WTC11 (cell line): ENCODE results near the gene PGP. TPM values are rescaled to one million over a fixed set of nuclear protein-coding genes. Genes with fewer than 3 reads are reported as not detected.

ENCODE experiments used
- ATAC-seq: fragments of 200-7000 bp; cut with Tn5 transposase; 2 replicates; pipeline ENCODE4 v1.10.0; 2021; ENCODE audit warnings: mild to moderate bottlenecking, moderate library complexity
- CTCF ChIA-PET: fragments of 300-600 bp; sonication (Branson Sonifier 250); formaldehyde crosslinking; loops from one replicate; lab custom pipeline; 2021; ENCODE audit warnings: antibody characterized with exemption; lab: Charles Lee
- POLR2A ChIA-PET: fragments of 350-600 bp; sonication (Branson Sonifier 250); formaldehyde crosslinking; loops from one replicate; lab custom pipeline; 2021; ENCODE audit warnings: antibody characterized with exemption; lab: Charles Lee
- DNase-seq: peaks from one replicate; pipeline ENCODE4 v3.0.0; 2021; ENCODE audit warnings: low spot score
- H3K27ac Mint-ChIP-seq: 2 replicates; pipeline ENCODE4 v1.8.0; 2021; ENCODE audit warnings: mixed read lengths
- H3K27me3 Mint-ChIP-seq: 2 replicates; pipeline ENCODE4 v1.8.0; 2021; ENCODE audit warnings: low read depth, mild to moderate bottlenecking, moderate library complexity, mixed read lengths
- H3K36me3 Mint-ChIP-seq: 2 replicates; pipeline ENCODE4 v1.8.0; 2021; ENCODE audit warnings: mixed read lengths
- H3K4me1 Mint-ChIP-seq: 2 replicates; pipeline ENCODE4 v1.8.0; 2022; ENCODE audit warnings: mixed read lengths
- H3K4me3 Mint-ChIP-seq: 2 replicates; pipeline ENCODE4 v1.8.0; 2021; ENCODE audit warnings: mild to moderate bottlenecking, moderate library complexity, mixed read lengths
- H3K9me3 Mint-ChIP-seq: 2 replicates; pipeline ENCODE4 v1.8.0; 2021; ENCODE audit warnings: mixed read lengths
- E2F4 ChIP-seq: sonication (generic); formaldehyde crosslinking; IDR thresholded peaks from 2 replicates; pipeline ENCODE4 v1.8.1; 2022; ENCODE audit warnings: low read depth, mild to moderate bottlenecking, moderate library complexity, missing genetic modification reagents, borderline replicate concordance
- ELF4 ChIP-seq: sonication (generic); formaldehyde crosslinking; IDR thresholded peaks from 2 replicates; pipeline ENCODE4 v1.8.1; 2022; ENCODE audit warnings: low read depth, mild to moderate bottlenecking, moderate library complexity, missing genetic modification reagents
- FOXK1 ChIP-seq: sonication (generic); formaldehyde crosslinking; IDR thresholded peaks from 2 replicates; pipeline ENCODE4 v1.8.0; 2022; ENCODE audit warnings: mild to moderate bottlenecking, moderate library complexity, missing genetic modification reagents
- GTF2I ChIP-seq: fragments of 250-450 bp; sonication (Bioruptor Pico); conservative IDR thresholded peaks from 2 replicates; pipeline ENCODE4 v1.4.0; 2021; ENCODE audit warnings: mild to moderate bottlenecking
- IRF1 ChIP-seq: sonication (generic); formaldehyde crosslinking; IDR thresholded peaks from 2 replicates; pipeline ENCODE4 v1.8.0; 2023; ENCODE audit warnings: missing genetic modification reagents
- IRF2 ChIP-seq: sonication (generic); formaldehyde crosslinking; IDR thresholded peaks from 2 replicates; pipeline ENCODE4 v1.8.0; 2022; ENCODE audit warnings: low read depth, missing genetic modification reagents, borderline replicate concordance
- JUN ChIP-seq: sonication (generic); formaldehyde crosslinking; IDR thresholded peaks from 2 replicates; pipeline ENCODE4 v1.8.0; 2023; ENCODE audit warnings: mild to moderate bottlenecking, missing genetic modification reagents
- NFE2L1 ChIP-seq: sonication (generic); formaldehyde crosslinking; IDR thresholded peaks from 2 replicates; pipeline ENCODE4 v1.8.1; 2023; ENCODE audit warnings: missing genetic modification reagents
- NR2C2 ChIP-seq: sonication (generic); formaldehyde crosslinking; IDR thresholded peaks from 2 replicates; pipeline ENCODE4 v1.8.0; 2022; ENCODE audit warnings: mild to moderate bottlenecking, missing genetic modification reagents
- RORB ChIP-seq: fragments of 250-450 bp; sonication (Bioruptor Pico); IDR thresholded peaks from 2 replicates; pipeline ENCODE4 v1.9.0; 2021; ENCODE audit warnings: mild to moderate bottlenecking
- SMAD4 ChIP-seq: sonication (generic); formaldehyde crosslinking; IDR thresholded peaks from 2 replicates; pipeline ENCODE4 v1.8.0; 2022; ENCODE audit warnings: mild to moderate bottlenecking, missing genetic modification reagents
- ZBTB21 ChIP-seq: sonication (generic); formaldehyde crosslinking; IDR thresholded peaks from 2 replicates; pipeline ENCODE4 v1.8.1; 2023; ENCODE audit warnings: mild to moderate bottlenecking, missing genetic modification reagents, borderline replicate concordance
- ZNF532 ChIP-seq: fragments of 250-450 bp; sonication (Bioruptor Pico); IDR thresholded peaks from 2 replicates; pipeline ENCODE4 v1.9.0; 2021; ENCODE audit warnings: mild to moderate bottlenecking, borderline replicate concordance
- ZNF671 ChIP-seq: fragments of 250-450 bp; sonication (Bioruptor Pico); IDR thresholded peaks from 2 replicates; pipeline ENCODE4 v1.8.0; 2021; ENCODE audit warnings: mild to moderate bottlenecking
- total RNA-seq: library from RNA; stranded (reverse); gene quantifications from 3 replicates; pipeline ENCODE4 v1.2.3, GENCODE V29; 2021
- TF ChIP-seq, protein P1 (sequence below): sonication (generic); formaldehyde crosslinking; IDR thresholded peaks from 2 replicates; pipeline ENCODE4 v1.8.1; 2023; ENCODE audit warnings: mild to moderate bottlenecking, moderate library complexity, missing genetic modification reagents
- TF ChIP-seq, protein P2 (sequence below): sonication (generic); formaldehyde crosslinking; IDR thresholded peaks from 2 replicates; pipeline ENCODE4 v1.8.1; 2022; ENCODE audit warnings: mild to moderate bottlenecking, missing genetic modification reagents, moderate library complexity, borderline replicate concordance
- TF ChIP-seq, protein P3 (sequence below): sonication (generic); formaldehyde crosslinking; IDR thresholded peaks from 2 replicates; pipeline ENCODE4 v1.8.0; 2022; ENCODE audit warnings: mild to moderate bottlenecking, missing genetic modification reagents
- TF ChIP-seq, protein P4 (sequence below): fragments of 250-450 bp; sonication (Bioruptor Pico); conservative IDR thresholded peaks from 2 replicates; pipeline ENCODE4 v1.9.0; 2021; ENCODE audit warnings: mild to moderate bottlenecking

Gene PGP
- total RNA-seq, 1 experiment from 2014 or later = 39.5 TPM

- TF ChIP-seq, protein P1, sequence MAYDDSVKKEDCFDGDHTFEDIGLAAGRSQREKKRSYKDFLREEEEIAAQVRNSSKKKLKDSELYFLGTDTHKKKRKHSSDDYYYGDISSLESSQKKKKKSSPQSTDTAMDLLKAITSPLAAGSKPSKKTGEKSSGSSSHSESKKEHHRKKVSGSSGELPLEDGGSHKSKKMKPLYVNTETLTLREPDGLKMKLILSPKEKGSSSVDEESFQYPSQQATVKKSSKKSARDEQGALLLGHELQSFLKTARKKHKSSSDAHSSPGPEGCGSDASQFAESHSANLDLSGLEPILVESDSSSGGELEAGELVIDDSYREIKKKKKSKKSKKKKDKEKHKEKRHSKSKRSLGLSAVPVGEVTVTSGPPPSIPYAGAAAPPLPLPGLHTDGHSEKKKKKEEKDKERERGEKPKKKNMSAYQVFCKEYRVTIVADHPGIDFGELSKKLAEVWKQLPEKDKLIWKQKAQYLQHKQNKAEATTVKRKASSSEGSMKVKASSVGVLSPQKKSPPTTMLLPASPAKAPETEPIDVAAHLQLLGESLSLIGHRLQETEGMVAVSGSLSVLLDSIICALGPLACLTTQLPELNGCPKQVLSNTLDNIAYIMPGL = no peak
These were observed 43.8 kb downstream of the PGP start (continued) for GRCh38 chr16:2170587-2171435.

- H3K27me3 Mint-ChIP-seq = no peaks in the 10 kb centered on the region
- no peak for DNase-seq
- no peak overlapping the region for H3K27ac Mint-ChIP-seq
- CTCF ChIA-PET = no interaction called here
- H3K9me3 Mint-ChIP-seq = no peaks in the 10 kb centered on the region
- no peaks in the 10 kb centered on the region for H3K4me1 Mint-ChIP-seq
- POLR2A ChIA-PET = interaction anchor here (0.8 kb wide), 1 partner anchor 15 kb away, joined by 3 read pairs; the partner anchor contains the start of gene TRAF7
- no peak for TF ChIP-seq E2F4 (CRISPR knock-in tag)
- no peak for TF ChIP-seq ZNF532
- TF ChIP-seq GTF2I (CRISPR knock-in tag) = no peak
- TF ChIP-seq RORB (CRISPR knock-in tag) = no peak
- TF ChIP-seq IRF2 (CRISPR knock-in tag) = no peak
- TF ChIP-seq JUN (CRISPR knock-in tag) = no peak
- no peak for TF ChIP-seq IRF1 (CRISPR knock-in tag)
- no peak for TF ChIP-seq ZNF671
- TF ChIP-seq ZBTB21 (CRISPR knock-in tag) = no peak
- TF ChIP-seq ELF4 (CRISPR knock-in tag) = no peak
- TF ChIP-seq, protein P2, sequence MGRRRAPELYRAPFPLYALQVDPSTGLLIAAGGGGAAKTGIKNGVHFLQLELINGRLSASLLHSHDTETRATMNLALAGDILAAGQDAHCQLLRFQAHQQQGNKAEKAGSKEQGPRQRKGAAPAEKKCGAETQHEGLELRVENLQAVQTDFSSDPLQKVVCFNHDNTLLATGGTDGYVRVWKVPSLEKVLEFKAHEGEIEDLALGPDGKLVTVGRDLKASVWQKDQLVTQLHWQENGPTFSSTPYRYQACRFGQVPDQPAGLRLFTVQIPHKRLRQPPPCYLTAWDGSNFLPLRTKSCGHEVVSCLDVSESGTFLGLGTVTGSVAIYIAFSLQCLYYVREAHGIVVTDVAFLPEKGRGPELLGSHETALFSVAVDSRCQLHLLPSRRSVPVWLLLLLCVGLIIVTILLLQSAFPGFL = no peak
- TF ChIP-seq, all 79 proteins: peak for 0
- ATAC-seq = no peak
- H3K36me3 Mint-ChIP-seq = peaks cover 27% of the 10 kb centered on the region
- no peak overlapping the region for H3K4me3 Mint-ChIP-seq
These were observed 44.6 kb downstream of the PGP start for GRCh38 chr16:2170080-2170479.

DNA sequence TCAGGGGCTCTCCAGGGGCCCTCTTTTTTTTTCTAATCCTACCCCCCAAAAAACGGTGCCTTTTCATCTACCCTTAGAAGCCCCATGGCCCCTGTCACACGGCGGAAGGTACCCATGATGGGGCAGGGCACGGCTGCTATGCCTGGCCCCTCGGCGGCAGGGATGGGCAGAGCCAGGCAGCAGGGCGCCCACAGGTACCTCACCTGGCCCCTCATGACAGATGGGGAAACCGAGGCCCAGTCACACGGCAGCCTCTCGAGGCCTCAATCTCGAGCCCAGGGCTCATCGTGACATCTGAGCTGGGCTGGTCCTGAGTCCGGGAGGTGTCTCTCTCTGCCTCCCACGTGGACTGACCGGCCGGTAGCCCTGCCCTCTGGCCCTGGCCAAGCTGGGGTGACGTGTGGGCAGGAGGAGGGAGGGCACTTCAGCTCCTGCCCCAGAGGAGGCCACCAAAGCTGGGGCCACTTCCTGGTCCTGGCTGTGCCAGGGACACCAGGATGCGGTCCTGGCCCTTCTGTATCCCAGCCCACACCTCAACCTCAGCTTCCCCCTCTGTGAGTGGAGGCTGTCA lies 47.5 kb downstream of the PGP start:
- Mint-ChIP-seq H3K9me3 (no peaks in the 10 kb centered on the region), H3K4me3 (no peak overlapping the region), H3K4me1 (no peaks in the 10 kb centered on the region), H3K27me3 (no peaks in the 10 kb centered on the region), H3K27ac (no peak overlapping the region), H3K36me3 (peaks cover 21% of the 10 kb centered on the region)
- ChIA-PET POLR2A (interaction anchor here (1.4 kb wide), 1 partner anchor 12 kb away, joined by 5 read pairs; the partner anchor contains the start of gene TRAF7), CTCF (no interaction called here)
- DNase-seq (no peak), ATAC-seq (no peak)
- TF ChIP-seq NR2C2 (CRISPR knock-in tag) (no peak), SMAD4 (CRISPR knock-in tag) (no peak), NFE2L1 (CRISPR knock-in tag) (no peak), FOXK1 (no peak)
- TF ChIP-seq, protein P3, sequence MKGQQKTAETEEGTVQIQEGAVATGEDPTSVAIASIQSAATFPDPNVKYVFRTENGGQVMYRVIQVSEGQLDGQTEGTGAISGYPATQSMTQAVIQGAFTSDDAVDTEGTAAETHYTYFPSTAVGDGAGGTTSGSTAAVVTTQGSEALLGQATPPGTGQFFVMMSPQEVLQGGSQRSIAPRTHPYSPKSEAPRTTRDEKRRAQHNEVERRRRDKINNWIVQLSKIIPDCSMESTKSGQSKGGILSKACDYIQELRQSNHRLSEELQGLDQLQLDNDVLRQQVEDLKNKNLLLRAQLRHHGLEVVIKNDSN (CRISPR knock-in tag) = no peak
- TF ChIP-seq, protein P4, sequence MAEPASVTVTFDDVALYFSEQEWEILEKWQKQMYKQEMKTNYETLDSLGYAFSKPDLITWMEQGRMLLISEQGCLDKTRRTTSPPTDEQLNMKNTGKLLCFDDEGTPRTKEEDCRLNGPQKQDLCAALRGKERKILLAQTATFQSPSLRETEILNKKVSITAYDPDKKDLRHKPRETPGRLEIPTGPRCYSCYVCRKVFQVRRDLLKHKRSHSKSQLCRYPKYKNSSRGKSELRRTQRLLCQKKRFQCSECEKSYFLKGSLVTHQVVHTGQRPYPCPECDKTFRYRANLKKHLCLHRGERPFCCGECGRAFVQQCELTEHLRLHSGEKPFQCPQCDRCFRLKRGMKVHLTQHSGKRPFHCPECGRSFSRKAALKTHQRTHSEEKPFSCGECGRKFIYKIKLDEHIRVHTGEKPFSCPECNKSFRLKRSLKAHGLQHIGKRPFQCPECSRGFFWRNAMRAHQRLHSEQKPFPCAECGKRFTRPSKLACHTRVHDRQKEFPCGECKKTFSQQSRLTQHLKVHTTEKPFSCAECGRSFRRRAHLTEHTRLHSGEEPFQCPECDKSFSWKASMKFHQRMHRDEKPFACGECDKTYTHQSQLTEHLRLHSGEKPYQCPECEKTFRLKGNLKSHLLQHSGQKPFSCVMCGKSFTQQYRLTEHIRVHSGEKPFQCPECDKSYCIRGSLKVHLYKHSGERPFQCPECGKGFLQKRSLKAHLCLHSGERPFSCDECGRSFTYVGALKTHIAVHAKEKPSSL = no peak
